HepG2 (cell line): ENCODE data around the gene TNIP3. TPM values are rescaled to one million over a fixed set of nuclear protein-coding genes. Genes with fewer than 3 reads are reported as not detected.

Experiments
- ATAC-seq: fragments of 200-7000 bp; cut with Tn5 transposase; 3 replicates; pipeline ENCODE4 v1.9.1; 2020; ENCODE audit warnings: mild to moderate bottlenecking, moderate library complexity
- BruUV-seq: library from RNA; stranded (reverse); fragments of 400-500 nt; replicated peaks from 2 replicates; lab custom pipeline; 2021; lab: Mats Ljungman, UMichigan
- CTCF ChIA-PET: fragments of 300-600 bp; formaldehyde crosslinking; extraction: SDS; loops from one replicate; lab custom pipeline; 2021; ENCODE audit warnings: low total read pairs, inconsistent platforms, low intra/inter-chr PET ratio; lab: Yijun Ruan, JAX
- POLR2A ChIA-PET: fragments of 350-600 bp; sonication (Branson Sonifier 250); formaldehyde crosslinking; loops from one replicate; lab custom pipeline; 2020; ENCODE audit warnings: antibody characterized with exemption, inconsistent platforms; lab: Yijun Ruan, JAX
- DNase-seq: peaks from one replicate; pipeline ENCODE4 v3.0.0-alpha.2; 2015; ENCODE audit warnings: low spot score
- FAIRE-seq: peaks from 3 replicates; lab custom pipeline; 2011; peaks lifted over from hg19 to GRCh38; lab: Jason Lieb, UNC
- H2AFZ ChIP-seq: one replicate; pipeline ENCODE4 v1.6.1; 2011; ENCODE audit warnings: low read length, inconsistent platforms
- H3K27ac ChIP-seq: fragments of 300-600 bp; 3 replicates; pipeline ENCODE4 v1.8.0; 2011; ENCODE audit warnings: mixed run types, mild to moderate bottlenecking, mixed read lengths, low read length, inconsistent platforms; ENCODE audit not compliant: insufficient read depth; ENCODE audit errors: extremely low read length
- H3K27me3 ChIP-seq, 2 experiments: fragments of 200-600 bp in 1 of 2; 2 replicates in 1 of 2; 3 replicates in 1 of 2; pipeline versions ENCODE4 v1.6.0 to v1.8.0; 2011; ENCODE audit warnings: low read length in 2 of 2, mild to moderate bottlenecking in 2 of 2, moderate library complexity in 2 of 2, inconsistent platforms in 1 of 2; ENCODE audit not compliant: insufficient read depth in 2 of 2, control insufficient read depth in 1 of 2
- H3K36me3 ChIP-seq, 2 experiments: fragments of 200-600 bp in 1 of 2; replicated peaks in 1 of 2; 2 replicates in 1 of 2; 3 replicates in 1 of 2; pipeline versions ENCODE4 v1.5.1 to v1.8.0; 2011; ENCODE audit warnings: low read length in 2 of 2, inconsistent platforms in 1 of 2; ENCODE audit not compliant: insufficient read depth in 2 of 2, control insufficient read depth in 1 of 2
- H3K4me1 ChIP-seq: 2 replicates; pipeline ENCODE4 v1.5.1; 2012; ENCODE audit warnings: low read length, inconsistent platforms; ENCODE audit not compliant: insufficient read depth
- H3K4me2 ChIP-seq: 2 replicates; pipeline ENCODE4 v1.6.0; 2011; ENCODE audit warnings: low read depth, low read length, inconsistent platforms
- H3K4me3 ChIP-seq, 3 experiments: fragments of 200-600 bp in 1 of 3; sonication (generic), shearing (Covaris generic) in 1 of 3; replicated peaks in 1 of 3; 2 replicates each; pipeline ENCODE4 v1.5.1; 2011 to 2016; ENCODE audit warnings: low read length in 3 of 3, inconsistent platforms in 2 of 3, low read depth in 2 of 3, mild to moderate bottlenecking in 2 of 3, control low read depth in 1 of 3, mixed read lengths in 1 of 3; ENCODE audit not compliant: insufficient read depth in 1 of 3
- H3K79me2 ChIP-seq: one replicate; pipeline ENCODE4 v1.6.1; 2011; ENCODE audit warnings: low read length, inconsistent platforms; ENCODE audit not compliant: insufficient read depth
- H3K9ac ChIP-seq: 2 replicates; pipeline ENCODE4 v1.6.0; 2011; ENCODE audit warnings: mild to moderate bottlenecking, low read depth, low read length, inconsistent platforms; ENCODE audit not compliant: insufficient read depth
- H3K9me3 ChIP-seq: 2 replicates; pipeline ENCODE4 v1.5.1; 2012; ENCODE audit warnings: mild to moderate bottlenecking, low read length
- H4K20me1 ChIP-seq: 2 replicates; pipeline ENCODE4 v1.6.0; 2011; ENCODE audit warnings: inconsistent platforms, mild to moderate bottlenecking, low read length, moderate library complexity; ENCODE audit not compliant: insufficient read depth
- CHD4 ChIP-seq: fragments of 200-600 bp; sonication (generic); IDR thresholded peaks from 2 replicates; pipeline ENCODE4 v1.7.0; 2017; ENCODE audit warnings: mild to moderate bottlenecking, low read length, borderline replicate concordance
- HIVEP1 ChIP-seq: sonication (generic); formaldehyde crosslinking; IDR thresholded peaks from 2 replicates; pipeline ENCODE4 v1.4.0; 2020; ENCODE audit warnings: mild to moderate bottlenecking, missing genetic modification reagents
- IRF9 ChIP-seq: sonication (generic); formaldehyde crosslinking; IDR thresholded peaks from 2 replicates; pipeline ENCODE4 v1.8.0; 2022; ENCODE audit warnings: missing genetic modification reagents, mild to moderate bottlenecking, borderline replicate concordance
- KAT8 ChIP-seq: IDR thresholded peaks from 2 replicates; pipeline ENCODE4 v1.6.1; 2016; ENCODE audit warnings: missing genetic modification reagents, missing compliant biosample characterization
- NFYC ChIP-seq: IDR thresholded peaks from 2 replicates; pipeline ENCODE4 v1.6.1; 2016; ENCODE audit warnings: missing genetic modification reagents, missing compliant biosample characterization
- NPAS2 ChIP-seq: sonication (generic); formaldehyde crosslinking; IDR thresholded peaks from 2 replicates; pipeline ENCODE4 v1.8.0; 2022; ENCODE audit warnings: mild to moderate bottlenecking, missing genetic modification reagents, borderline replicate concordance
- PRDM15 ChIP-seq: sonication (generic); formaldehyde crosslinking; IDR thresholded peaks from 2 replicates; pipeline ENCODE4 v1.4.0; 2020; ENCODE audit warnings: missing genetic modification reagents
- SIN3A ChIP-seq: IDR thresholded peaks from 2 replicates; pipeline ENCODE4 v1.6.1; 2011; ENCODE audit warnings: low read depth, mild to moderate bottlenecking, control low read depth, low read length, borderline replicate concordance
- TARDBP ChIP-seq: sonication (generic); formaldehyde crosslinking; IDR thresholded peaks from 2 replicates; pipeline ENCODE4 v1.8.0; 2022; ENCODE audit warnings: mild to moderate bottlenecking, missing genetic modification reagents
- TEF ChIP-seq: sonication (generic); formaldehyde crosslinking; IDR thresholded peaks from 2 replicates; pipeline ENCODE4 v1.5.0; 2020; ENCODE audit warnings: missing genetic modification reagents
- ZFX ChIP-seq: sonication (generic); formaldehyde crosslinking; IDR thresholded peaks from 2 replicates; pipeline ENCODE4 v1.4.0; 2020; ENCODE audit warnings: mild to moderate bottlenecking, low read depth, missing genetic modification reagents, moderate library complexity
- ZNF552 ChIP-seq: sonication (generic); formaldehyde crosslinking; IDR thresholded peaks from 2 replicates; pipeline ENCODE4 v1.9.0; 2022; ENCODE audit warnings: missing genetic modification reagents, mild to moderate bottlenecking, borderline replicate concordance
- WGBS: methylation state at CpG from one replicate; pipeline ENCODE4 v1.1.6; 2017; ENCODE audit warnings: low lambda C conversion rate; 5-methylcytosine and 5-hydroxymethylcytosine counted together
- in situ Hi-C: cut with HindIII; loops from 2 replicates; pipeline ENCODE4 v1.10.0; 2017; ENCODE audit warnings: low pct_unique_long_range_greater_than_20kb; ENCODE audit not compliant: extremely low pct_ligation_motif_present
- intact Hi-C: fragments of 100-400 bp; cut with micrococcal nuclease; formaldehyde crosslinking; loops from one replicate; pipeline ENCODE4 v1.10.0; 2022; ENCODE audit not compliant: unreplicated experiment
- polyA plus RNA-seq, 8 experiments: library from polyadenylated mRNA; depleted of rRNA in 3 of 8; stranded (reverse) in 7 of 8; unstranded in 1 of 8; fragments of >200 nt; fragmentation: Illumina TruSeq in 4 of 8; extraction: Trizol in 4 of 8; gene quantifications; 2 replicates each; pipeline versions ENCODE4 v1.2.1 to v1.2.3, GENCODE V29; 2011 to 2016; ENCODE audit warnings: low read depth in 4 of 8, missing spikeins in 1 of 8, mixed read lengths in 1 of 8; ENCODE audit not compliant: insufficient read depth in 1 of 8
- total RNA-seq, 5 experiments: library from RNA; depleted of rRNA; stranded (reverse); fragments of >200 nt; fragmentation: Illumina TruSeq; extraction: Trizol; gene quantifications; 2 replicates each; pipeline ENCODE4 v1.2.3, GENCODE V29; 2016; ENCODE audit warnings: low read depth in 1 of 5

The TNIP3 gene
- total and polyA plus RNA-seq, 2 of the 13 experiments (the other 11 are each of a cell fraction or from before 2014, with no cell fraction given) = not detected

- no peak for TF ChIP-seq IRF9
- no peak for TF ChIP-seq TEF
- WGBS = 4% methylated on average over 2 of the region's 2 CpGs
- no peaks in the 10 kb centered on the region for H3K79me2 ChIP-seq
Observed at GRCh38 chr4:121144021-121144420, 20.1 kb downstream of the TNIP3 start.

GRCh38 chr4:121143131-121143530, 21.0 kb downstream of the TNIP3 start:
- H3K4me1 ChIP-seq = no peaks in the 10 kb centered on the region
- H3K4me3 ChIP-seq = no peak overlapping the region
- no peak overlapping the region for H3K27ac ChIP-seq
- no peaks in the 10 kb centered on the region for H3K79me2 ChIP-seq
- in situ Hi-C loops (no loop called here), intact Hi-C loops (no loop called here)
- no TSS peak for BruUV-seq
- ATAC-seq = no peak
- H3K27me3 ChIP-seq = no peaks in the 10 kb centered on the region
- no peak overlapping the region for H3K4me2 ChIP-seq
- no peak overlapping the region for H2AFZ ChIP-seq
- H3K9ac ChIP-seq = no peak overlapping the region
- no peak for DNase-seq
- H4K20me1 ChIP-seq = no peaks in the 10 kb centered on the region
- H3K36me3 ChIP-seq = no peaks in the 10 kb centered on the region
- FAIRE-seq = no peak
- ChIA-PET POLR2A (no interaction called here), CTCF (no interaction called here)
- no peaks in the 10 kb centered on the region for H3K9me3 ChIP-seq
- TF ChIP-seq NFYC (CRISPR knock-in tag) (no peak), TARDBP (CRISPR knock-in tag) (no peak), ZNF552 (CRISPR knock-in tag) (no peak), HIVEP1 (no peak), KAT8 (CRISPR knock-in tag) (no peak), NPAS2 (CRISPR knock-in tag) (no peak), ZFX (CRISPR knock-in tag) (no peak), SIN3A (no peak), PRDM15 (CRISPR knock-in tag) (no peak), CHD4 (no peak)

More at GRCh38 chr4:121144021-121144420, 20.1 kb downstream of the TNIP3 start:
- DNase-seq = no peak
- ChIA-PET CTCF (no interaction called here), POLR2A (no interaction called here)
- Histone ChIP-seq H3K9me3 (no peaks in the 10 kb centered on the region), H3K36me3 (no peaks in the 10 kb centered on the region), H3K27me3 (no peaks in the 10 kb centered on the region), H4K20me1 (no peaks in the 10 kb centered on the region), H3K9ac (no peak overlapping the region), H3K4me3 (no peak overlapping the region), H3K4me1 (no peaks in the 10 kb centered on the region), H2AFZ (no peak overlapping the region), H3K4me2 (no peak overlapping the region), H3K27ac (no peak overlapping the region)
- no peak for ATAC-seq
- no peak for FAIRE-seq
- intact Hi-C loops (no loop called here), in situ Hi-C loops (no loop called here)
- no TSS peak for BruUV-seq
